GM06990 (cell line): ENCODE results near the gene ADH6.
"Not testable (repeated sequence)": the region's sequence is repeated elsewhere in the genome, so short reads cannot be mapped to it uniquely, and the experiment has no call there.

Experiments
- DNase-seq: peaks from one replicate; pipeline ENCODE4 v3.0.0-alpha.2; 2011; ENCODE audit not compliant: insufficient read length; ENCODE audit errors: extremely low read depth
- H3K27me3 ChIP-seq: replicated peaks from 2 replicates; pipeline ENCODE4 v1.6.0; 2011; ENCODE audit warnings: low read length; ENCODE audit not compliant: control insufficient read depth, insufficient read depth
- H3K36me3 ChIP-seq: 2 replicates; pipeline ENCODE4 v1.5.1; 2011; ENCODE audit warnings: low read length; ENCODE audit not compliant: control insufficient read depth, insufficient read depth
- H3K4me3 ChIP-seq: replicated peaks from 2 replicates; pipeline ENCODE4 v1.5.1; 2011; ENCODE audit warnings: low read depth, mild to moderate bottlenecking, control low read depth, low read length
- TF ChIP-seq, protein P1 (sequence below): IDR thresholded peaks from 2 replicates; pipeline ENCODE4 v1.5.1; 2011; ENCODE audit warnings: low read length, control low read depth, mild to moderate bottlenecking, inconsistent platforms; ENCODE audit not compliant: insufficient read depth, poor library complexity, severe bottlenecking

Gene ADH6

DNA sequence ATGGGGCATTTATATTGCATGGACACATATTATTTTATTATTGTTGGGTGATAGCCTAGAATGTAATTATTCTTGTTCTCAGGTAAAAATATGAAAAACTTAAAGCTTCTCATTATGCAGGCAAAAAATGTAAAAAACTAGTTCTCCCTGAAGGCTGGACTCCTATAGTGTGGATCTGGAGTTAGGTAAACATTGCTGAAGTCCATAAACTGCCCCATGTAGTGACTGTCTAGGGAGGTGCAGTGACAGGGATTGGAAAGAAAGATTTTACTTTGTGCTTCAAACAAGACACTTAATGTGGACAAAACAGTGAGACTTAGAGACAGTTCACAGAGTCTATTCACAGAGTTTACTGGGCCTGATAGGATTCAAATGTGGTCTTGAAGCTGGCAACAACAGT, 17.0 kb downstream of the ADH6 start:
- H3K36me3 ChIP-seq: no peaks in the 10 kb centered on the region
- TF ChIP-seq, protein P1, sequence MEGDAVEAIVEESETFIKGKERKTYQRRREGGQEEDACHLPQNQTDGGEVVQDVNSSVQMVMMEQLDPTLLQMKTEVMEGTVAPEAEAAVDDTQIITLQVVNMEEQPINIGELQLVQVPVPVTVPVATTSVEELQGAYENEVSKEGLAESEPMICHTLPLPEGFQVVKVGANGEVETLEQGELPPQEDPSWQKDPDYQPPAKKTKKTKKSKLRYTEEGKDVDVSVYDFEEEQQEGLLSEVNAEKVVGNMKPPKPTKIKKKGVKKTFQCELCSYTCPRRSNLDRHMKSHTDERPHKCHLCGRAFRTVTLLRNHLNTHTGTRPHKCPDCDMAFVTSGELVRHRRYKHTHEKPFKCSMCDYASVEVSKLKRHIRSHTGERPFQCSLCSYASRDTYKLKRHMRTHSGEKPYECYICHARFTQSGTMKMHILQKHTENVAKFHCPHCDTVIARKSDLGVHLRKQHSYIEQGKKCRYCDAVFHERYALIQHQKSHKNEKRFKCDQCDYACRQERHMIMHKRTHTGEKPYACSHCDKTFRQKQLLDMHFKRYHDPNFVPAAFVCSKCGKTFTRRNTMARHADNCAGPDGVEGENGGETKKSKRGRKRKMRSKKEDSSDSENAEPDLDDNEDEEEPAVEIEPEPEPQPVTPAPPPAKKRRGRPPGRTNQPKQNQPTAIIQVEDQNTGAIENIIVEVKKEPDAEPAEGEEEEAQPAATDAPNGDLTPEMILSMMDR: no peak
- DNase-seq: no peak
- H3K4me3 ChIP-seq: no peak overlapping the region
- no peaks in the 10 kb centered on the region; the same call in 1 of the 2 replicates for H3K27me3 ChIP-seq

DNA sequence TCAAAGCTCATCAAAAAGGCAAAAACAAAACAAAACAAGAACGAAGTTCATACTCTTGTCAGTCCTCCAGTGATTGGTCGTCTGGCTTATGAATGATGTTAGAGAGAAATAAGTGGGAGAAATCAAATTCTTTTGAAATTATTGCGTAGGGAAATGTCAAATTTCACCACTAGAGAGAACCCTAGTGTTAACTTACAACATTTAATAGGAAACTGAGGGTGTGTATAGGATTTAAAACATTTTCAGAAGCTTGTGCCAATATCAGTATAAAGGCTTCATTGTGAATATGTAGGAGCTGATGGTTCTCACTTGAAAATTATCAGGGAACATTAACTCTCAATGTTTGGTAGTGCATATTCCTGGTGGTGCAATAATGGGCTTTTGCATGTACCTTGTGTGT, 17.4 kb downstream of the ADH6 start:
- TF ChIP-seq, protein P1: no peak
- Histone ChIP-seq H3K36me3 (no peaks in the 10 kb centered on the region), H3K27me3 (no peaks in the 10 kb centered on the region; the same call in 1 of the 2 replicates), H3K4me3 (no peak overlapping the region)
- DNase-seq: no peak

DNA sequence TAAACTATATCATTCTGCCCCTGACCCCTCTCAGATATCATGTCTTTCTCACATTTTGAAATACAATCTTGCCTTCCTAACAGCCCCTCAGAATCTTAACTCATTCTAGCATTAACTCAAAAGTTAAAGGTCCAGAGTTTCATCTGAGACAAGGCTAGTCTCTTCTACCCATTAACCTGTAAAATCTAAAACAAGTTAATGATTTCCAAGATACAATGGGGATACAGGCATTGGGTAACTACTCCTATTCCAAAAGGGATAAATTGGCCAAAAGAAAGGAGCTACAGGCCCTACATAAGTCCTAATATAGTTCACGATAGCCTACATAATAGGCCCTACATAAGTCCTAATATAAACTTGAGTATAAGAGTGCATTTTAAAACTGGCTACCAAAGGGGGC, 18.9 kb downstream of the ADH6 start:
- no peaks in the 10 kb centered on the region for H3K36me3 ChIP-seq
- H3K27me3 ChIP-seq: no peaks in the 10 kb centered on the region; the same call in 1 of the 2 replicates
- TF ChIP-seq, protein P1: no peak
- H3K4me3 ChIP-seq: no peak overlapping the region
- DNase-seq: no peak

DNA sequence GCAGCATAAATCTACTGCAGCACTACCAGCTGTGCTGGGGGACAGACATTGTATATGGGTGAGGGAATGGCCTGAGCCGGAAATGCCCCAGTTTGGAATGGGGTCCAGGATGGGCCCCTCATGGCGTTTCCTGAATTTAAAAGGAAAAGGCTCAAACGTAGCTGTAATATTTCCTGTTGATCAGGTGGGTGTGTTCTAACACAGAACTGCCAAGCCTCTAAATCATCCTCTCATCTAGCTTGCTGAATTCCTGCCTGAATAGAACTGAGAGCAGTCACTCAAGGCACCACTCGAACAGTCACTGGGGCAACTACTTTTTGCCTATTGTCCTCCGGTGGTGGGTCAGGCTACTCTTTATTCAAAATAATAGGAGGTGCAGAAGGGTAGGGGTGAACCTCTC, 28.7 kb downstream of the ADH6 start:
- TF ChIP-seq, protein P1: no peak
- Histone ChIP-seq H3K36me3 (no peaks in the 10 kb centered on the region), H3K4me3 (no peak overlapping the region), H3K27me3 (no peaks in the 10 kb centered on the region)
- DNase-seq: no peak

DNA sequence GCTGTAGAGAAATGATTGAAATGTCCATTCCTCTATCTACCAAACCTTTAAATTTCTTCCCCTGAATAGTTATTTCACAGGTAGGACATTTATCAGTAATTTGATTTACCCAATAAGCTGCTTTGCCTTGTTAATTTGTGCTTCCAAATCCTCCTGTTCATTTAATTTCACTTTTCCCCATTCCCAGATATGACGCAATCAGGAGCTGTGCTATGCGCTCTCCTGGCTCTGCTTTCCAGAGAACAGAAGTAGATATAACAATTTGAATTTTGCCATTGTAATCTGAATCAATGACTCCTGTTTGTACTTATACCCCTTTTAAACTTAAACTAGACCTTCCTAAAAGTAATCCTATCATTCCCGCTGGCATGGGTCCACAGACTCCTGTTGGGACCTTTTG, 29.1 kb downstream of the ADH6 start:
- H3K4me3 ChIP-seq, H3K27me3 ChIP-seq, DNase-seq, H3K36me3 ChIP-seq: not testable (repeated sequence)

DNA sequence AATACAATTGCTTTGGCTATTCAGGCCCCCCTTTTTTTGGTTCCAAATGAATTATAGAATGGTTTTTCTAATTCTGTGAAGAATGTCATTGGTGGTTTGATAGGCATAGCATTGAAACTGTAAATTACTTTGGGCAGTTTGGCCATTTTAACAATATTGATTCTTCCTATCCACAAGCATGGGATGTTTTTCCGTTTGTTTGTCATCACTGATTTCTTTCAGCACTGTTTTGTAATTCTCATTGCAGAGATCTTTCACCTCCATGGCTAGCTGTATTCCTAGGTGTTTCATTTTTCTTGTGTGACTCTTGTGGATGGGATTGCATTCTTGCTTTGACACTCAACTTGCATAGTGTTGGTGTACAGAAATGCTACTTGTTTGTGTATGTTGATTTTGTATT, 33.0 kb downstream of the ADH6 start:
- Histone ChIP-seq H3K27me3 (no peaks in the 10 kb centered on the region), H3K4me3 (no peak overlapping the region), H3K36me3 (no peaks in the 10 kb centered on the region)
- DNase-seq: no peak
- TF ChIP-seq, protein P1: no peak
